ENCODE measurements around the gene ZNF467. TPM values are rescaled to one million over a fixed set of nuclear protein-coding genes. Genes with fewer than 3 reads are reported as not detected.

Gene ZNF467
- total and polyA plus RNA-seq, 2 donors (not counting 3 experiments of a cell fraction or from before 2014, with no cell fraction given) = 4.2 to 8.9 TPM

GRCh38 chr7:149817836-149818535, 44.6 kb upstream of the ZNF467 start:
- ChIA-PET POLR2A (no interaction called here), CTCF (interaction anchor here (1.3 kb wide), 1 partner anchor 12 kb away, joined by 4 read pairs; no protein-coding TSS in a partner anchor)
- intact Hi-C loops (cut with micrococcal nuclease) = no loop called here
- TF ChIP-seq POLR2AphosphoS5 (IDR thresholded peaks at IDR 0.05; ENCODE audit: insufficient read depth, low read depth, low read length) (no peak), MYC (IDR thresholded peaks at IDR 0.05; ENCODE audit: low read depth, low read length) (no peak), CTCF (IDR thresholded peaks at IDR 0.05; ENCODE audit: extremely low read depth in 1 of 2, insufficient read depth in 1 of 2, low read depth in 1 of 2, low read length in 2 of 2) (no peak), FOS (IDR thresholded peaks at IDR 0.05; ENCODE audit: borderline replicate concordance, insufficient read depth, low read length) (no peak), EZH2 (IDR thresholded peaks at IDR 0.05; ENCODE audit: borderline replicate concordance, low read depth, low read length, severe bottlenecking) (no peak), MAX (IDR thresholded peaks at IDR 0.05; ENCODE audit: insufficient read depth, insufficient read length) (no peak), JUN (IDR thresholded peaks at IDR 0.05; ENCODE audit: borderline replicate concordance, insufficient read depth, insufficient read length, low read depth) (no peak), GATA2 (IDR thresholded peaks at IDR 0.05; ENCODE audit: insufficient read depth, insufficient read length, low read depth, low read length) (no peak), POLR2A (IDR thresholded peaks at IDR 0.05; ENCODE audit: low read depth, low read length) (no peak)
- no peaks in the 10 kb centered on the region for H3K79me2 ChIP-seq (ENCODE audit: control insufficient read depth, insufficient read depth, low read length)
- H3K36me3 ChIP-seq (ENCODE audit: control insufficient read depth in 2 of 2, extremely low read depth in 1 of 2, insufficient read depth in 2 of 2, low read length in 2 of 2) = no peaks in the 10 kb centered on the region
- no peak overlapping the region for H3K9ac ChIP-seq (replicated peaks; ENCODE audit: extremely low read depth, insufficient read depth, low read length)
- no peak overlapping the region for H3K4me2 ChIP-seq (ENCODE audit: insufficient read depth, low read length)
- H3K27me3 ChIP-seq (ENCODE audit: control insufficient read depth in 2 of 2, insufficient read depth in 2 of 2, low read length in 2 of 2) = no peaks in the 10 kb centered on the region
- dilution Hi-C loops (cut with MboI; ENCODE audit: extremely low pct_ligation_motif_present, low sequenced_read_pairs) = no loop called here
- H3K27ac ChIP-seq (ENCODE audit: insufficient read depth, low read depth, low read length) = no peak overlapping the region
- no TSS peak for BruUV-seq (replicated peaks)
- DNase-seq (ENCODE audit: low read depth, low spot score) = no peak
- FAIRE-seq = no peak
- no peaks in the 10 kb centered on the region for H3K4me1 ChIP-seq (ENCODE audit: control insufficient read depth, extremely low read depth, insufficient read depth, low read length)
- H3K4me3 ChIP-seq (replicated peaks in 1 of 3; ENCODE audit: insufficient read depth in 1 of 3, low read depth in 1 of 3, low read length in 3 of 3) = no peak overlapping the region
- H4K20me1 ChIP-seq (replicated peaks; ENCODE audit: control insufficient read depth, extremely low read depth, insufficient read depth, low read length) = no peaks in the 10 kb centered on the region
- no peaks in the 10 kb centered on the region for H3K9me3 ChIP-seq (replicated peaks; ENCODE audit: control insufficient read depth, insufficient read depth, low read length)
- no peak overlapping the region for H2AFZ ChIP-seq (ENCODE audit: low read depth, low read length)
- no peaks in the 10 kb centered on the region for H3K9me1 ChIP-seq (replicated peaks; ENCODE audit: control insufficient read depth, extremely low read depth, insufficient read depth, low read length)

Data from endothelial cell of umbilical vein (primary cell).